ENCODE data around the gene RPS5. TPM values are rescaled to one million over a fixed set of nuclear protein-coding genes. Genes with fewer than 3 reads are reported as not detected.

RPS5 gene
- total RNA-seq, 1 donor from 2014 or later, result 1,152 TPM

Small RNAs within 50 kb of the gene (microRNA-seq; reads per million reads assigned to microRNA genes)
- not detected for gene MIR4754

Other genes with a start within 250 kb of the RPS5 start
- gene ZNF329, start 236.5 kb upstream of the RPS5 start, total RNA-seq, result 11.2 and 13.2 TPM in 2 replicates
- gene ZNF274, start 204.2 kb upstream of the RPS5 start, total RNA-seq, result 13.8 and 15.2 TPM in 2 replicates
- 30.2 and 39.2 TPM in 2 replicates for gene ZNF544, start 158.4 kb upstream of the RPS5 start, total RNA-seq
- gene ZNF8, start 108.3 kb upstream of the RPS5 start, total RNA-seq, result 7.6 and 8.0 TPM in 2 replicates
- gene ERVK3-1, start 81.9 kb upstream of the RPS5 start, total RNA-seq, result 33.9 and 54.9 TPM in 2 replicates
- gene ZSCAN22, start 60.3 kb upstream of the RPS5 start, total RNA-seq, result 2.8 and 3.5 TPM in 2 replicates
- 31.5 and 49.6 TPM in 2 replicates for gene A1BG, start 33.8 kb upstream of the RPS5 start, total RNA-seq
- 1.5 and 1.7 TPM in 2 replicates for gene ZNF497, start 24.5 kb upstream of the RPS5 start, total RNA-seq
- gene ZNF837, start 6.2 kb upstream of the RPS5 start, total RNA-seq, result 5.5 and 5.8 TPM in 2 replicates
- gene RNF225, start 8.4 kb downstream of the RPS5 start, total RNA-seq, result not detected in 2 replicates
- gene ZNF584, start 21.4 kb downstream of the RPS5 start, total RNA-seq, result 12.7 and 19.4 TPM in 2 replicates
- gene ZNF132, start 52.9 kb downstream of the RPS5 start, total RNA-seq, result 6.1 and 6.9 TPM in 2 replicates
- 6.8 and 8.3 TPM in 2 replicates for gene ZNF324B, start 64.4 kb downstream of the RPS5 start, total RNA-seq
- 15.0 and 15.3 TPM in 2 replicates for gene ZNF324, start 79.8 kb downstream of the RPS5 start, total RNA-seq
- 12.6 and 14.1 TPM in 2 replicates for gene ZNF446, start 89.1 kb downstream of the RPS5 start, total RNA-seq
- gene SLC27A5, start 124.7 kb downstream of the RPS5 start, total RNA-seq, result 2.9 and 4.5 TPM in 2 replicates
- gene ZBTB45, start 132.5 kb downstream of the RPS5 start, total RNA-seq, result 7.2 and 10.9 TPM in 2 replicates
- gene TRIM28, start 156.8 kb downstream of the RPS5 start, total RNA-seq, result 238 and 268 TPM in 2 replicates
- 120 and 132 TPM in 2 replicates for gene CHMP2A, start 167.8 kb downstream of the RPS5 start, total RNA-seq
- 76.1 and 92.4 TPM in 2 replicates for gene UBE2M, start 171.3 kb downstream of the RPS5 start, total RNA-seq
- 20.4 and 22.3 TPM in 2 replicates for gene MZF1, start 186.1 kb downstream of the RPS5 start, total RNA-seq